ENCODE measurements around the gene OCEL1.
"Not testable (repeated sequence)": the region's sequence is repeated elsewhere in the genome, so short reads cannot be mapped to it uniquely, and the experiment has no call there.

Gene OCEL1

DNA sequence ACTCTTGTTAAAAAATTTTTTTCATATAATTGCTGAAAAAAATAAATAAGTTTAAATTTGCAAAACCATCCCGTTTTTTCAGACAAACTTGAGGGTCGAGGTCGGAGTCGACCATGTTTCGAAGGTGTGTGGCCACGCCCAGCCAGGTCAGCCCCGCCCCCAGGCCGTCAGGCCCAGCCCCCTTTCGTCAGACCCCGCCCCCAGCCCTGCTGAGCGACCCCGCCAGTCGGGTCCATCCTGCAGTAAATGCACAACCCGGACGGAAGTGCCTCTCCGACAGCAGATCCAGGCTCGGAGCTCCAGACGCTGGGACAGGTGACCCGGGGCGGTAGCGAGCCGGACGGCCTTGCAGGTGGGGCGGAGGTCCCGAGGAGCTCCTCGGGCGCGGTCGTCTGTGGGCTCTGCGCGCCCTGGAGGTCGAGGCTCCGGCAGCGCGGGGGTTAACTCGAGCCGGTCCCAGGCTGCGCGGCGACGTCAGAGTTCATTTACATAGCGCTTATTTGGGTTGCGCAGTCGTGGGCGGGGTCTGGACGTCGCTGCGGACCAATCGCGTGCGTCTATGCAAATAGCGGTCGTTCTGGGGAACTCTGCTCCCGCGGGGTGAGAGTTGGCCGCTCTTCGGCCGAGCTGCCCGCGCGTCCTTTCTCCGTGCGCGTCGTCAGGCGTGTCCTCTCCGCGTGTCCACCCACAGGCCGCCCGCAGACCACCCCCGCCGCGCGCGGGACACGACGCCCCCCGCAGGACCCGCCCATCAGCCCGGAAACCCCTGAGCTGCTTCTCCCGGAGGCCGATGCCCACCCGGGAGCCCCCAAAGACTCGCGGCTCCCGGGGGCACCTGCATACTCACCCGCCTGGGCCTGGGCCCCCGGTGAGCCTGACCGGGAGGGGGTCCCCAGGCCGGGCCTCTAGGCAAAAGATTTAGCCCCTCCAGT is at the start of gene OCEL1:
TSS of gene OCEL1 (plus strand) at position 225 of the 932 bp plus-strand sequence. CDS start at position 247, 22 bp downstream.
- DNase-seq: peak; percentile 96

- no peak for DNase-seq
Measured at GRCh38 chr19:17178291-17178690, 47.7 kb upstream of the OCEL1 start.

GRCh38 chr19:17180997-17181702 is 44.9 kb upstream of the OCEL1 start:
- DNase-seq: no peak

DNA sequence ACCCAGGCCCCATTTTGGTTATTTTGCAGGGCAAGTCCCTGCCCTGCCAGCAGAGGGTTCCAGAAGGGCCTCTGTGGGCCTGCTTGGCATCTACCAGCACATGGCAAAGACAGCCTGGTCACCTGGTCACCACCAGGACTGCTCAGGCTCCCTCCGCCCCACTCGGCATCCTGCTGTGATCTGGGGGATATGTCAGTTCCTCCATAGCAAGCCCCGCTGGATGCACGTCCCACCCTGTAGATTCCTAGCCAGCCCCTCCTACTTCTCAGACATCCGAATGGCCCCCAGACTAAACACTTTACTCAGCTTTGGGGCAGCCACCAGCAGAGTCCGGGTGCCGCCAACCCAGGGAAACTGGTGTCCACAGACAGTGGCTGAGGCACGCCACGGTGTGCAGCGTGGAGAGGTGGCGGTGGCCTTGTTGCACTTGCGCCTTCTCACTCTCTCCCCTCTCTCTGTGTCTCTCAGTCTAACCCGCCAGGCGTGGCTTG is 42.7 kb upstream of the OCEL1 start:
- peak in 1 of 2 experiments; percentile 6 for DNase-seq

GRCh38 chr19:17183858-17184321 is 42.1 kb upstream of the OCEL1 start:
- no peak for DNase-seq

- DNase-seq: peak in 1 of 2 experiments; percentile 17
Measured at GRCh38 chr19:17184371-17184841, 41.6 kb upstream of the OCEL1 start.

DNA sequence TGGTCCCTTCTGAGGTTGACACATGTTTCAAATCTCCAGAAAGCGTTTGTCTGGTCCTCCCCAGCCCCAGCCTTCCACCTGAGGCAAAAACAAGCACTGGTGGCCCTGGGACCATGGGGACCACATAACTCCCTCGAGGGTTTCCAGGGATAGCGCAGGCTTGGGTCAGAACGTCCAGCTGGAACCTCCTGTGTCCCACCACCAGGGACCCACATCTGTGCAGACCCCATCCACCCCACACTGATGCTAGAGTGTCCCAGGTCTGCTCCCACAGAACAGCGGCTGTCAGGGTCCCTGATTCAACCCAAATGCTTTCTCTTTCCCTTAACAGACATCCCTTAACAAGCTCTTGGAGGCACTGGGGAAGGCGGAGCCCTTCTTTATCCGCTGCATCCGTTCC is 40.4 kb upstream of the OCEL1 start:
- no peak for DNase-seq

GRCh38 chr19:17191736-17192135 is 34.3 kb upstream of the OCEL1 start:
- not testable (repeated sequence) for DNase-seq

DNA sequence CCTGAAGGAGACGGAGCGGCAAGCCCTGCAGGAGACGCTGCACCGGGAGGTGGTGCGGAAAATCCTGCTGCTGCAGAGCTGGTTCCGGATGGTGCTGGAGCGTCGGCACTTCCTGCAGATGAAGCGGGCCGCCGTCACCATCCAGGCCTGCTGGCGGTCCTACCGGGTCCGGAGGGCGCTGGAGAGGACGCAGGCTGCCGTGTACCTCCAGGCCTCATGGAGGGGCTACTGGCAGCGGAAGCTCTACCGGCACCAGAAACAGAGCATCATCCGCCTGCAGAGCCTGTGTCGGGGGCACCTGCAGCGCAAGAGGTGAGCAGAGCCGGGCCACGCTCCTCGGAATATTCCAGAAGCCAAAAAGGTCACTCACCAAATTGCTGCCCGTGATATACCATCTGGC is 33.3 kb upstream of the OCEL1 start:
- no peak for DNase-seq

- DNase-seq: no peak
Measured at GRCh38 chr19:17194608-17195007, 31.4 kb upstream of the OCEL1 start.

GRCh38 chr19:17195106-17195505 is 30.9 kb upstream of the OCEL1 start:
- no peak for DNase-seq

DNA sequence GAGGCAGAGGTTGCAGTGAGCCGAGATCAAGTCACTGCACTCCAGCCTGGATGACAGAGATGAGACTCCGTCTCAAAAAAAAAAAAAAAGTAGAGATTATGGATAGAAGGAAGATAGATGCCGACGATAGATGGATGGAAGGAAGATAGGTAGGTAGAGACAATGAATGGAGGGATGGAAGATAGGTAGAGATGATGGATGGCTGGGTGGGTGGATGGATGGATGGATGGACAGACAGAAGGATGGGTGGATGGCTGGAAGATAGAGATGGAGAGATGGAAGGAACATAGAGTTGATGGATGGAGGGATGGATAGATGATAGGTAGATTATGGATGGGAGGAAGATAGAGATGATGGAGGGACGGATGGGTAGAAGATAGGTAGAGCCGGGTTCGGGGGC is 29.4 kb upstream of the OCEL1 start:
- no peak for DNase-seq

DNA sequence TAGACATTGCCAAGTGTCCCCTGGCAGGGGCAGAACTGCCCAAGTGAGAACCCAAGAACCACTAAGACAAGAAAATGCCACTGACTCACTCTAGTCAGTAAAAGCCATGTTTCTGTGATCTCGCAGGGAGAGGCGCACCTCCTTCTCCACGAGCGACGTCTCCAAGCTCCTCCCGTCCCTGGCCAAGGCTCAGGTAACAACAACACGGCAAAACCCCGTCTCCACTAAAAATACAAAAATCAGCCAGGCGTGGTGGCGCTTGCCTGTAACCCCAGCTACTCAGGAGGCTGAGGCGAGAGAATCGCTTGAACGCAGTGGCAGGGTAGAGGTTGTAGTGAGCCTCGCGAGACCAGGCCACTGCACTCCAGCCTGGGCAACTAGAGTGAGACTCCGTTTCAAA is 28.4 kb upstream of the OCEL1 start:
- no peak for DNase-seq

DNA sequence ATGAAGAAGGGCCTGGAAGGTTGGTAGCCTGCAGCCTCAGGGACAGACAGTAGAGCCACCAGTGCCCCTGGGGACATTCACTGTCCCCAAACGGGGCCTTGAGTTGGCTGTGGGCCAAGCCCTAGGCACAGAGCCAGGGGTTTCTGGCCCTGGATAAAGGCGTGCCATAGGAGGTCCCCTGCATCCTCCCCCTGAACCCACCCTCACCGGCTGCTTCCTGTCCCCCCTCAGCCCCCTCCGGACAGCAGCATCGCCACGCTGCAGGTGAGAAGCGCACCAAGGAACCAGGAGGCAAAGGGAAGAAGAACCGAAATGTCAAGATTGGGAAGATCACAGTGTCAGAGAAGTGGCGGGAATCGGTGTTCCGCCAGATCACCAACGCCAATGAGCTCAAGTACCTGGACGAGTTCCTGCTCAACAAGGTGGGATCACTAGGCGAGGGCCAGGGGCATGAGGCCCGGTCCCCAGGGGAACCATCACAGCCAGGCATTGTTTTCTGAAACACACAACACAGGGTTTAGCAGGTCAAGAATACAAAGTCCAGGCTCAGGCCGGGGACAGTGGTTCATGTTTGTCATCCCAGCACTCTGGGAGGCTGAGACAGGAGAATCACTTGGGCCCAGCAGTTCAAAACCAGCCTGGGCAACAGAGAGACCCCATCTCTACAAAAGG is 25.5 kb upstream of the OCEL1 start:
- no peak for DNase-seq

DNA sequence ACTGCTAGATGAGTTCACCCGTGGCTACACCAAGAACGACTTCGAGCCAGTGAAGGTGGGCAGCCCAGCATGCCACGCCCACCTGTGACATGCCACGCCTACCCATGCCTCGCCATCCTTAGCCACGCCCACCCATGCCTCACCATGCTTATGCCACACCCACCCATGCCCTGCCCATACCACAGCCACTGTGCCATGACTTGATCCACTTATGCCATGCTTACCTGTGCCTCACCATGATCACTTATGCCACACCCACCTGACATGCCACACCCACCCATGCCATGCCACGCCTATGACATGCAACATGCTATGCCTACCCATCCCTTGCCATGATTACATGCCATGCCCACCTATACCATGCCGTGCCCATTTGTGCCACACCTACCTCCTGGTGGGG is 23.8 kb upstream of the OCEL1 start:
- DNase-seq: no peak

DNA sequence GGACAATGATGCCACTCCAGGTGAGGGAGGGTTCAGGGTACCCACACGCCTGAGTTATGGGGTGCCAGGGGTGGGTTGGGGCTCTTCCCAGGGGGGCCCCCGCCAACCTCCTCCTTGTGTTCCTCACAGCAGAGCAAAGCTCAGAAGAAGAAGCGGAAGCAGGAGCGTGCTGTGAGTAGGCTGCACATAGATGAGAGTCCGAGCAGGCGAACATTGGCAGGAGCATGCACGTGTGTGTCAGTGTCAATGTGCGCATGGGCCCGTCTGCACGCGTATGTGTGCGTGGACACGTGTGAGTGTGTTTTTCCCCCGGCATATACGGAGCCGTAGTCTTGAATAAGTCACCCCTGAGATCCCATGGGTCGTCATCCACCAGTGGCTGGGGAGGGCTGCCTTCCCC is 23.3 kb upstream of the OCEL1 start:
- DNase-seq: no peak

- DNase-seq: peak; percentile 65 to 68
Measured at GRCh38 chr19:17205237-17206140, 20.5 kb upstream of the OCEL1 start.

- DNase-seq: no peak
Measured at GRCh38 chr19:17206736-17207581, 19.1 kb upstream of the OCEL1 start.

DNA sequence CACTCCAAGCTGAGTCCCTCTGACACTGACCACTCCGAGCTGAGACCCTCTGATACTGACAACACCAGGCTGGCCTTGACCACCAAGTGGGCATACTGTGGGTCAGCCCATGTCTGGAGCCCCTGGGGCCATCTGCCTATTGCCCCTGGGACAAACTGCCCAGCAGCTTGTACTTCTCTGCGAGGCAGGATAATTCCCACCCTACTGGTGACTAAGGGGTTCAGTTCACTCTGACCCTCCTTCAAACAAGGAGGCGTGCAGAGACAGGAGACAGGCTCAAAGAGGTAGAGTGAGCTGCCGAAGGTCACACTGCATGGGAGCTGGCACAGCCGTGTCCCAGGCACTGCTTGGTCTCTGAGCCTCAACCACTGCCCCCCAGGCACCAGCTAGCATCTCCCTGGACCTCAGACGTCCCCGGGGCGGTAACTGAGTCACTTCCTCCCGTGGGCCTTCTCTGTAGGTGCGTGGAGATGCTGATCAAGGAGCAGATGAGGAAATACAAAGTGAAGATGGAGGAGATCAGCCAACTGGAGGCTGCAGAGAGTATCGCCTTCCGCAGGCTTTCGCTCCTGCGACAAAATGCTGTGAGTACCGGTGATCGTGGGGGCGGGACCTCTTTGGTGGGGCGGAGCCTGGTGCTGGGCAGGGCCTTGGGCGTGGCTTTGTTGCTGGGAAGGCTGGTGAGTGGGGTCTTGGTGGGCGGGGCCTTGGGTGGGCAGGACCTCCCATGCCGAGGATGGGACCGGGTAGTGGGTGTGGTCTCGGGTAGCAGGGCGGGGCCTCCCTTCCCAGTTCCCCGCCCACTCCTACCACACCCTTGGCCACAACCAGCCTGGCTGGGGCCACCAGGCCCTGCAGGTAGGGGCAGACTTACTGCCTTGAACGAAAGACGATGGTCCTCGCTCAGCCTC is 16.6 kb upstream of the OCEL1 start:
- no peak for DNase-seq

GRCh38 chr19:17210296-17210695 is 15.7 kb upstream of the OCEL1 start:
- no peak for DNase-seq
